ENCODE data around the gene SAP30.
A peak's percentile ranks its signal among the peaks of the same experiment; 100 is the strongest.

Gene SAP30, protein sequence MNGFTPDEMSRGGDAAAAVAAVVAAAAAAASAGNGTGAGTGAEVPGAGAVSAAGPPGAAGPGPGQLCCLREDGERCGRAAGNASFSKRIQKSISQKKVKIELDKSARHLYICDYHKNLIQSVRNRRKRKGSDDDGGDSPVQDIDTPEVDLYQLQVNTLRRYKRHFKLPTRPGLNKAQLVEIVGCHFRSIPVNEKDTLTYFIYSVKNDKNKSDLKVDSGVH

GRCh38 chr4:173370477-173371291 is at the start of gene SAP30:
Gene SAP30 (plus strand): TSS chr4:173370954. CDS start chr4:173371183, 229 bp downstream.
- Histone ChIP-seq H3K27ac (ENCODE audit: low read length) (peak within 1 kb of the TSS; percentile 94), H3K36me3 (ENCODE audit: control insufficient read depth in 2 of 2, insufficient read depth in 2 of 2, low read length in 2 of 2) (no peaks in the 10 kb centered on the region), H3K9me3 (ENCODE audit: control insufficient read depth in 2 of 2, low read length in 2 of 2) (no peaks in the 10 kb centered on the region), H3K4me3 (ENCODE audit: low read length in 2 of 2) (peak within 1 kb of the TSS; percentile 94 to 96), H3K4me1 (ENCODE audit: control insufficient read depth, insufficient read depth, low read length) (peaks cover 6% of the 10 kb centered on the region), H3K9ac (ENCODE audit: low read length in 2 of 2) (peak within 1 kb of the TSS; percentile 87 to 95), H3K27me3 (ENCODE audit: control insufficient read depth in 1 of 2, insufficient read depth in 2 of 2, low read length in 2 of 2) (no peaks in the 10 kb centered on the region)

DNA sequence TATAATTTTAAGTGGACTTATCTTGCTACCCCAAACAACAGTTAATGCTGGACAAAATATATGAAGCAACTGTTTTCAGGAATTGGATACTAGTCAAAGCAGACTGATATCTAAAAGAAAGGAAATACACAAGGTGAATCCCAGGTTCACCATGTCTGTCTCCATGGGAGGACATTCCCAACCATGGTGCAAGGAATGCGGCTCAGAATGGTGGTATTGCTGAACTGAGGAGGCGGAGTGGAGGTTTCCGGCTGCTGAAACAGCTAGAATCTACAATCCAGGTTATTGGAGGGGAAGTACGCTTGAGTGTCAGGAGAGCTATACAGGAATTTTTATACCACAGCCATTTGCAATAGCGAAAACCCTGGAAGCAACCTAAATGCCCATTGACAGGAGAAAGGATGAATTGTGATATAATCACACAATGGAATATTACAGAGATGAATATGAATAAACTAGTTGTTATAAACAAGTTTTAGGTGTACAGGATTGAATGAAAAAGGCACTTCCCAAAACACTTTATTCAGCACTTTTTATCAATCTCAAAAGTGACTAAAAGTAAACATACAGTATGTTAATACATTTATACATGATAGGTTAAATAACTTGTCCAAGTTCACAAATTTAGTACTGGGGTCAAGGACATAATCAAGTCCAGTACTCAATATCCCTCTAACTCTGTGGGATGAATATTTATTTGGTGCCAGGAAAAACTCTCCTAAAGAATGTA is 45.6 kb upstream of the SAP30 start:
- H3K9ac ChIP-seq (ENCODE audit: low read length in 2 of 2), result no peak overlapping the region
- no peaks in the 10 kb centered on the region for H3K27me3 ChIP-seq (ENCODE audit: control insufficient read depth in 1 of 2, insufficient read depth in 2 of 2, low read length in 2 of 2)
- H3K36me3 ChIP-seq (ENCODE audit: control insufficient read depth in 2 of 2, insufficient read depth in 2 of 2, low read length in 2 of 2), result peaks cover 2 to 19% of the 10 kb centered on the region in 2 donors
- H3K4me3 ChIP-seq (ENCODE audit: low read length in 2 of 2), result no peak overlapping the region
- H3K4me1 ChIP-seq (ENCODE audit: control insufficient read depth, insufficient read depth, low read length), result no peaks in the 10 kb centered on the region
- H3K27ac ChIP-seq (ENCODE audit: low read length), result no peak overlapping the region
- no peaks in the 10 kb centered on the region for H3K9me3 ChIP-seq (ENCODE audit: control insufficient read depth in 2 of 2, low read length in 2 of 2)

- H3K36me3 ChIP-seq (ENCODE audit: control insufficient read depth in 2 of 2, insufficient read depth in 2 of 2, low read length in 2 of 2), result peaks cover 0 to 13% of the 10 kb centered on the region in 2 donors
Measured at GRCh38 chr4:173328236-173328901, 42.4 kb upstream of the SAP30 start.

DNA sequence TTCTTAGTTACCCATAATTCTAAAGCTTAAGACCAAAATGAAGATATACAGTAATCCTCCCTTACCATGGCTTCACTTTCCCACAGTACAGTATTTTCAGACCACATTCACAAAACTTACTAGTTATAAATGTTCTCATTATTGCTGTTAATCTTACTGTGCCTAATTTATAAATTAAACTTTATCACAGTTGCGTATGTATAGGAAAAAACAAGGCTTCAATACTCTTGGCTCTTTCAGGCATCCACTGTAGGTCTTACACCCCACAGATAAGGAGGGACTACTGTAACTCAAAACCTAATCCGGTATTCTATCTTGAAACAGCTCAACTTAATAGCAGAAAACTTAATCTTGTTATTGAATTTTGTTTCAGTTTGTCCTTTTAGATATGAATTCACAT is 40.2 kb upstream of the SAP30 start:
- Histone ChIP-seq H3K36me3 (ENCODE audit: control insufficient read depth in 2 of 2, insufficient read depth in 2 of 2, low read length in 2 of 2) (peaks cover 0 to 13% of the 10 kb centered on the region in 2 donors), H3K9ac (ENCODE audit: low read length in 2 of 2) (no peak overlapping the region), H3K9me3 (ENCODE audit: control insufficient read depth in 2 of 2, low read length in 2 of 2) (no peaks in the 10 kb centered on the region), H3K4me3 (ENCODE audit: low read length in 2 of 2) (no peak overlapping the region), H3K27ac (ENCODE audit: low read length) (no peak overlapping the region), H3K4me1 (ENCODE audit: control insufficient read depth, insufficient read depth, low read length) (no peaks in the 10 kb centered on the region), H3K27me3 (ENCODE audit: control insufficient read depth in 1 of 2, insufficient read depth in 2 of 2, low read length in 2 of 2) (no peaks in the 10 kb centered on the region)

More at GRCh38 chr4:173328236-173328901, 42.4 kb upstream of the SAP30 start:
- Histone ChIP-seq H3K27me3 (ENCODE audit: control insufficient read depth in 1 of 2, insufficient read depth in 2 of 2, low read length in 2 of 2) (no peaks in the 10 kb centered on the region), H3K27ac (ENCODE audit: low read length) (no peak overlapping the region), H3K9ac (ENCODE audit: low read length in 2 of 2) (no peak overlapping the region), H3K4me3 (ENCODE audit: low read length in 2 of 2) (no peak overlapping the region), H3K9me3 (ENCODE audit: control insufficient read depth in 2 of 2, low read length in 2 of 2) (no peaks in the 10 kb centered on the region), H3K4me1 (ENCODE audit: control insufficient read depth, insufficient read depth, low read length) (no peaks in the 10 kb centered on the region)

DNA sequence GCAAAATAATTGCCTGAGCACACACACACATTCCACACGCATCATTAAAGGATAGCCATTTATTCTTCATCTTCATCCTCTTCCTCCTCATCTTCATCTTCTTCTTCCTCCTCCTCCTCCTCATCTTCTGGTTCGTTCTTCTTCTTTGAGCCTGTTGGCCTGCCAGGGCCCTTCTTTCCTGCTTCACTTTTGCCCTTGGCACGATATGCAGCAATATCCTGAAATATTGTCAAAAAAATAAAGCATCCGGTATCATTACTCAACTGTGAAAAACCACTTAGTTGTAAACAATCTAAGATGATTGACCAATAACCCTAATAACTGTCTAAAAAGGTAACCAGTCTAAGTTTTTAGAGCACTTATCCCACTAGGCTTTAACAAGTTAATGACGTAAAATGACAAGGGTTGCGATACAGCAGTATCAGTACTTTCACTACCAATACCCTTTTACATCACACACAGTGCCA is 38.7 kb upstream of the SAP30 start:
- Histone ChIP-seq H3K4me1 (ENCODE audit: control insufficient read depth, insufficient read depth, low read length) (no peaks in the 10 kb centered on the region), H3K36me3 (ENCODE audit: control insufficient read depth in 2 of 2, insufficient read depth in 2 of 2, low read length in 2 of 2) (peaks cover 0 to 10% of the 10 kb centered on the region in 2 donors), H3K27ac (ENCODE audit: low read length) (no peak overlapping the region), H3K9ac (ENCODE audit: low read length in 2 of 2) (no peak overlapping the region), H3K4me3 (ENCODE audit: low read length in 2 of 2) (peak overlapping the region; percentile 31 to 89), H3K9me3 (ENCODE audit: control insufficient read depth in 2 of 2, low read length in 2 of 2) (no peaks in the 10 kb centered on the region), H3K27me3 (ENCODE audit: control insufficient read depth in 1 of 2, insufficient read depth in 2 of 2, low read length in 2 of 2) (no peaks in the 10 kb centered on the region)

DNA sequence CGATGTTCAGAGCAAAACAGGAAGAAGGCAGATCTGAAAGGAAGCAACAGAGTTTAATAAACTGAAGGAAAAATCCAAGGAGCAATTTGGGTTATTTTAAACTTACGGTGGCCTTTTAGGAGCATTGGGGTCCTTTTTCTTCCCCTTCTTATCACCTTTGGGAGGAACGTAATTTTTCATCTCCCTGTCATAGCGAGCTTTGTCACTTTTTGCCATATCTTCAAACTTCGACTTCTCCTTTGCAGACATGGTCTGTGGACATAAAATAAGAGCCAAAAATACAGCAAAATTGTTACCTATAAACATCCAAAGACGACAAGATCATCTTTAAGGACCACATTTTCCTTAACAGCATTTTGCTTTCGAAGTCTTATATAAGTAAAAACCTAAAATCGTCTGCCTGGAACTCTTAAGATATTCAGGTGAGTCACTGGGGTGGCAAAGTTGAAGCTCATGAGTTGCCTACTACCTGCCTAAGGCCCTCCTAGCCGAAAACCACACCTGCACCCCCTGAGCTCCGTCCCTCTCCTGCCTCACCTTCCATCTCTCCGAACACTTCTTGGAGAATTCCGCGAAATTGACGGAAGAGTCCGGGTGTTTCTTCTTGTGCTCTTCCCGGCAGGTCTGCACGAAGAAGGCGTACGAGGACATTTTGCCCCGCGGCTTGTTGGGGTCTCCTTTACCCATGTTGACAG is 37.6 kb upstream of the SAP30 start:
- Histone ChIP-seq H3K27me3 (ENCODE audit: control insufficient read depth in 1 of 2, insufficient read depth in 2 of 2, low read length in 2 of 2) (no peaks in the 10 kb centered on the region), H3K4me3 (ENCODE audit: low read length in 2 of 2) (peak overlapping the region; percentile 89 to 94), H3K36me3 (ENCODE audit: control insufficient read depth in 2 of 2, insufficient read depth in 2 of 2, low read length in 2 of 2) (peaks cover 0 to 10% of the 10 kb centered on the region in 2 donors), H3K9ac (ENCODE audit: low read length in 2 of 2) (peak overlapping the region; percentile 64 to 95), H3K4me1 (ENCODE audit: control insufficient read depth, insufficient read depth, low read length) (no peaks in the 10 kb centered on the region), H3K27ac (ENCODE audit: low read length) (peak overlapping the region; percentile 100), H3K9me3 (ENCODE audit: control insufficient read depth in 2 of 2, low read length in 2 of 2) (no peaks in the 10 kb centered on the region)

- no peaks in the 10 kb centered on the region for H3K9me3 ChIP-seq (ENCODE audit: control insufficient read depth in 2 of 2, low read length in 2 of 2)
- H3K9ac ChIP-seq (ENCODE audit: low read length in 2 of 2), result peak overlapping the region; percentile 95 to 99
- H3K36me3 ChIP-seq (ENCODE audit: control insufficient read depth in 2 of 2, insufficient read depth in 2 of 2, low read length in 2 of 2), result peaks cover 0 to 10% of the 10 kb centered on the region in 2 donors
- peak overlapping the region; percentile 89 to 94 for H3K4me3 ChIP-seq (ENCODE audit: low read length in 2 of 2)
- no peaks in the 10 kb centered on the region for H3K4me1 ChIP-seq (ENCODE audit: control insufficient read depth, insufficient read depth, low read length)
- no peaks in the 10 kb centered on the region for H3K27me3 ChIP-seq (ENCODE audit: control insufficient read depth in 1 of 2, insufficient read depth in 2 of 2, low read length in 2 of 2)
- peak overlapping the region; percentile 100 for H3K27ac ChIP-seq (ENCODE audit: low read length)
Measured at GRCh38 chr4:173333658-173334084, 37.1 kb upstream of the SAP30 start.

DNA sequence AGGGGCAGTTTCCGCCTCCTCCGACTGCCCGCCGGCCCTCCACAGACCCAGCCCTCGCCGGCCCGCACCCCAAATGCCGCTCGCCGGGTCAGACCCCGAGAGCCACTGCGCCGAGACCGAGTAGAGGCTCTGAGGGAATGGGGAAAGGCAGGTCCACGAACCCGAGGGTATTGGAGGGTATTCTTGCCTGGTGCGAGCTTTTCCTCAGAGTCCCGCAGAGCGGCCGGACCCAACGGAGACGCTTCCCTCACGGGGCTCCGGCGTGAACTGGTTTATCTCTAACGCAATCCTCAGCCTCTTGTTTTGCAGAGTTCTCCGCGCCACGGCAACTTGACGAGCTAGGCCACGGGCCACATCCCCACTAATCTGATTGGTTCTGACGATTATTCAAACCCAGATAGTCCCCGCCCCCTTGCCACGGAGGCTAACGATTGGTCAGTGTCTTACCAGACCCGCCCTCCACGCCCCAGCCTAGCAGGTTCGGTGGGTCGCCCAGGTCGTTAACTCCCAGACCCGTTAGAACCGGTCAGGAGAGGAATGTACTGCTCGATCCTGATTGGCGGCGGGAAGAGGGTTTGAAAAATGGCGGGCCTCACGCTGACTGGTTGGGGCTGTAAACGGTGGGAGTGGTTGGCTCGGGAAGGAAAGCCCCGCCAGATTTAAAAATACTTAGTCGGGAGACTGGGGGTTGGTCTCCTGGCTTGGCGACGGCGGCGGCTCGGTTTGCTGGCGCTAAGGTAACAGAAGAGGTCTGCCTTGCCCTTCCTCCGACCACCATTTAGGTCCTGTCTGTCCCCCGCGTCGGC is 36.5 kb upstream of the SAP30 start, which contains the start of gene HMGB2:
Gene HMGB2 (minus strand): TSS at position 274 of the 806 bp plus-strand sequence. CDS start 709 bp downstream, outside the sequence.
- peaks cover 0 to 10% of the 10 kb centered on the region in 2 donors for H3K36me3 ChIP-seq (ENCODE audit: control insufficient read depth in 2 of 2, insufficient read depth in 2 of 2, low read length in 2 of 2)
- H3K27ac ChIP-seq (ENCODE audit: low read length), result peak within 1 kb of the TSS; percentile 100
- no peaks in the 10 kb centered on the region for H3K27me3 ChIP-seq (ENCODE audit: control insufficient read depth in 1 of 2, insufficient read depth in 2 of 2, low read length in 2 of 2)
- peak within 1 kb of the TSS; percentile 89 to 94 for H3K4me3 ChIP-seq (ENCODE audit: low read length in 2 of 2)
- H3K9me3 ChIP-seq (ENCODE audit: control insufficient read depth in 2 of 2, low read length in 2 of 2), result no peaks in the 10 kb centered on the region
- H3K9ac ChIP-seq (ENCODE audit: low read length in 2 of 2), result peak within 1 kb of the TSS; percentile 95 to 99
- H3K4me1 ChIP-seq (ENCODE audit: control insufficient read depth, insufficient read depth, low read length), result no peaks in the 10 kb centered on the region

Measured in stomach smooth muscle (tissue), 2 donors.